D721Med (cell line): ENCODE results near the gene ZCCHC2.

Experiments used
- DNase-seq: peaks from one replicate; pipeline ENCODE4 v3.0.0; 2011; ENCODE audit warnings: low spot score; ENCODE audit not compliant: insufficient read length
- FAIRE-seq: peaks from 2 replicates; lab custom pipeline; 2011; peaks lifted over from hg19 to GRCh38; lab: Jason Lieb, UNC
- TF ChIP-seq, protein P1 (sequence below): IDR thresholded peaks from 2 replicates; pipeline ENCODE4 v1.5.1; 2012; ENCODE audit warnings: mild to moderate bottlenecking, control low read depth; ENCODE audit not compliant: insufficient read depth; ENCODE audit errors: missing control alignments

ZCCHC2 gene

GRCh38 chr18:62585274-62586150 lies 62.7 kb downstream of the ZCCHC2 start:
- no peak for DNase-seq
- TF ChIP-seq, protein P1, sequence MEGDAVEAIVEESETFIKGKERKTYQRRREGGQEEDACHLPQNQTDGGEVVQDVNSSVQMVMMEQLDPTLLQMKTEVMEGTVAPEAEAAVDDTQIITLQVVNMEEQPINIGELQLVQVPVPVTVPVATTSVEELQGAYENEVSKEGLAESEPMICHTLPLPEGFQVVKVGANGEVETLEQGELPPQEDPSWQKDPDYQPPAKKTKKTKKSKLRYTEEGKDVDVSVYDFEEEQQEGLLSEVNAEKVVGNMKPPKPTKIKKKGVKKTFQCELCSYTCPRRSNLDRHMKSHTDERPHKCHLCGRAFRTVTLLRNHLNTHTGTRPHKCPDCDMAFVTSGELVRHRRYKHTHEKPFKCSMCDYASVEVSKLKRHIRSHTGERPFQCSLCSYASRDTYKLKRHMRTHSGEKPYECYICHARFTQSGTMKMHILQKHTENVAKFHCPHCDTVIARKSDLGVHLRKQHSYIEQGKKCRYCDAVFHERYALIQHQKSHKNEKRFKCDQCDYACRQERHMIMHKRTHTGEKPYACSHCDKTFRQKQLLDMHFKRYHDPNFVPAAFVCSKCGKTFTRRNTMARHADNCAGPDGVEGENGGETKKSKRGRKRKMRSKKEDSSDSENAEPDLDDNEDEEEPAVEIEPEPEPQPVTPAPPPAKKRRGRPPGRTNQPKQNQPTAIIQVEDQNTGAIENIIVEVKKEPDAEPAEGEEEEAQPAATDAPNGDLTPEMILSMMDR: no peak
- FAIRE-seq: peak; percentile 94

GRCh38 chr18:62586151-62586774 lies 63.4 kb downstream of the ZCCHC2 start:
- DNase-seq (peak; percentile 91), FAIRE-seq (peak; percentile 98)
- TF ChIP-seq, protein P1: peak; percentile 91

- TF ChIP-seq, protein P1: no peak
- FAIRE-seq (peak; percentile 68), DNase-seq (no peak)
Observed at GRCh38 chr18:62586781-62587487, 64.1 kb downstream of the ZCCHC2 start.

DNA sequence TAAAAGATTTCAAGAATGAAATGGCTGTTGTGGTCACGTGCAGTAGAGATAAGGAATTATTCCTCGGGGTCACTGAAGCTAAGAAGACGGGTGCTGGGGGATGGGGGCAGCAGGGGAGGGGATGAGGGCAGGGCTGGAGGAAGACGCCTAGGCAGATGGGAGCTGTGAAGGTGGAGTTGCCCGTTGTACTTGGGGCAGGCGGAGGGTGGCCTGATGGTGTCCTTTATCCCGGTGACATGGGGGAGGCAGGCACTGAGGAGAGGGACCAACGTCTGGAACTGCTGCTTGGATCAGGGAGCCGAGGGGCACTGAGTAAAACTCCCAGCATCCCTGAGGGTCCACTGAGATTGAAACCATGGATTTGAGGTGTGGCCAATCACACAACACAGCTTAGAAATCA lies 64.9 kb downstream of the ZCCHC2 start:
- TF ChIP-seq, protein P1: no peak
- DNase-seq (no peak), FAIRE-seq (no peak)

GRCh38 chr18:62588217-62588616 lies 65.4 kb downstream of the ZCCHC2 start:
- FAIRE-seq (no peak), DNase-seq (no peak)
- TF ChIP-seq, protein P1: no peak

DNA sequence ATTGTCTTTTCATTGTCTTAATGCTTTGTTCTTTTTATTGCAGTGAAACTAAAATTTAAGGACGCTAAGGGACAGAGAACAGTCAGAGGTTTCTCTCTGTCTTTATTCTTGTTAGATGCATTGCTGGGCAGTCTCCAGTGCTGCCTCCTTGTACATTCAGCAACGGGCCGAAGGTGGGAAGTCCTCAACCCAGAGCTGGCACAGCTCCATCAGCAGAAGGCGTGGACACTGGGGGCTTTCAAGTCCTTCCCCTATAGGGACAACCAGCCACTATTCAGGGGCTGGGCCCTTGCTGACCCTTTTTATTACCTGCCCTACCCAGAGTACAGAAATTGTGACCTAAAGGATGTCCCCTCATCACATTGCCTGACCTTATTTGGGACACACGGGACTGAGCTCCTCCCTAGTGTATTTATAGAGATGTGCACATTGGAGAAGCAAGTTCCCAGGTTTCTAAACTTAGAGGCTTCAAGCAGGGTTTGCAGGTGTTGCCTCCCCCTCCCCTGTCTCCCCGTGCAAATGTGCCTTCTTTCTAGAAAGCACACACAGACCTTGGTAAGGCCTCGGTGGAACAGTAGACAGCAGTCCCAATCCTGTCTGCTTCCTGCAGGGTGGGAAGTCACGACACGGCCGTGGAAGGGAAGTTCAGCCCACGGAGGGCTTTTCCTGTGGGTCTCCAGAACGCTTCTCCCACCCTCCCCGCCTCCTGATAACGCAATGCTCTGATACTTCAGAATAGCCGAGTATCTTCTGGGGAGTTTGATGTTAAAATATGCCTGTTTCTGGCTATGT lies 68.2 kb downstream of the ZCCHC2 start:
- DNase-seq (no peak), FAIRE-seq (peak; percentile 38)
- TF ChIP-seq, protein P1: no peak
